ENCODE results near the gene PLEKHM3.

DNA sequence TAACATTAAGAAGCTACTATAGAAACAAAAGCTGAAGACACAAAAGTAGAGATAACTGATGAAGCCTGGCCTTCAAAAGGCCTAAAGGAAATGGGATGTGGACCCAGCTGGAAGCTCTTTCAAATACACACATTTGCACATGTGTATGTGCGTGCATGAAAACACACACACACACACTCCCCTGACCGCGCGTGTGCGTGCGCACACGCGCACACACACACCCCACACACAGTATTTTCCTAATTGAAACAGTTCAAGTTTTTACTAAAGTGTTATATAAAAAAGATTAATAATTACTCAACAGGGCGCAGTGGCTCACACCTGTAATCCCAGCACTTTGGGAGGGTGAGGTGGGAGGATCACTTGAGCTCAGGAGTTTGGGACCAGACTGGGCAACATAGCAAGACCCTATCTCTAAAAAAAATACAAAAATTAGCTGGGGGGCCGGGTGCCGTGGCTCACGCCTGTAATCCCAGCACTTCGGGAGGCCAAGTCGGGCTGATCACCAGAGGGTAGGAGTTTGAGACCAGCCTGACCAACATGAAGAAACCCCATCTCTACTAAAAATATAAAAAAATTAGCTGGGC lies 111.5 kb downstream of the PLEKHM3 start:
- TF ChIP-seq, protein P1, sequence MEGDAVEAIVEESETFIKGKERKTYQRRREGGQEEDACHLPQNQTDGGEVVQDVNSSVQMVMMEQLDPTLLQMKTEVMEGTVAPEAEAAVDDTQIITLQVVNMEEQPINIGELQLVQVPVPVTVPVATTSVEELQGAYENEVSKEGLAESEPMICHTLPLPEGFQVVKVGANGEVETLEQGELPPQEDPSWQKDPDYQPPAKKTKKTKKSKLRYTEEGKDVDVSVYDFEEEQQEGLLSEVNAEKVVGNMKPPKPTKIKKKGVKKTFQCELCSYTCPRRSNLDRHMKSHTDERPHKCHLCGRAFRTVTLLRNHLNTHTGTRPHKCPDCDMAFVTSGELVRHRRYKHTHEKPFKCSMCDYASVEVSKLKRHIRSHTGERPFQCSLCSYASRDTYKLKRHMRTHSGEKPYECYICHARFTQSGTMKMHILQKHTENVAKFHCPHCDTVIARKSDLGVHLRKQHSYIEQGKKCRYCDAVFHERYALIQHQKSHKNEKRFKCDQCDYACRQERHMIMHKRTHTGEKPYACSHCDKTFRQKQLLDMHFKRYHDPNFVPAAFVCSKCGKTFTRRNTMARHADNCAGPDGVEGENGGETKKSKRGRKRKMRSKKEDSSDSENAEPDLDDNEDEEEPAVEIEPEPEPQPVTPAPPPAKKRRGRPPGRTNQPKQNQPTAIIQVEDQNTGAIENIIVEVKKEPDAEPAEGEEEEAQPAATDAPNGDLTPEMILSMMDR (IDR thresholded peaks at IDR 0.05): no peak
- TF ChIP-seq POLR2A (IDR thresholded peaks at IDR 0.05): no peak
